NB4 (cell line): ENCODE measurements around the gene EPG5.

Experiments used
- CTCF ChIP-seq: IDR thresholded peaks from one replicate; pipeline ENCODE4 v1.5.1; 2012; ENCODE audit warnings: low read depth, low read length
- POLR2A ChIP-seq: IDR thresholded peaks from 2 replicates; pipeline ENCODE4 v1.6.1; 2011; ENCODE audit warnings: mild to moderate bottlenecking; ENCODE audit not compliant: insufficient read length; ENCODE audit errors: extremely low read depth

- no peak for TF ChIP-seq CTCF
- no peak for TF ChIP-seq POLR2A
Measured at GRCh38 chr18:45926691-45927090, 40.4 kb downstream of the EPG5 start.
